Endothelial cell of umbilical vein (primary cell): ENCODE measurements around the gene GUCA1A. TPM values are rescaled to one million over a fixed set of nuclear protein-coding genes. Genes with fewer than 3 reads are reported as not detected.

Experiments used
- BruUV-seq: library from RNA; stranded (reverse); fragments of 400-500 nt; replicated peaks from 2 replicates; lab custom pipeline; 2021; lab: Mats Ljungman, UMichigan
- CTCF ChIA-PET: fragments of 300-600, 350-600 bp; sonication (Branson Sonifier 250); formaldehyde crosslinking; loops from one replicate; lab custom pipeline; 2021; ENCODE audit warnings: antibody characterized with exemption, inconsistent platforms; lab: Charles Lee
- POLR2A ChIA-PET: fragments of 300-600, 350-600 bp; sonication (Branson Sonifier 250); formaldehyde crosslinking; loops from one replicate; lab custom pipeline; 2021; ENCODE audit warnings: antibody characterized with exemption, inconsistent platforms; lab: Charles Lee
- DNase-seq: peaks from one replicate; pipeline ENCODE4 v3.0.0-alpha.2; 2011; ENCODE audit warnings: low read depth, low spot score
- FAIRE-seq: peaks from 2 replicates; lab custom pipeline; 2011; peaks lifted over from hg19 to GRCh38; lab: Jason Lieb, UNC
- H2AFZ ChIP-seq: 2 replicates; pipeline ENCODE4 v1.6.0; 2012; ENCODE audit warnings: low read depth, low read length, control low read depth, inconsistent platforms
- H3K27ac ChIP-seq: 2 replicates; pipeline ENCODE4 v1.5.1; 2011; ENCODE audit warnings: low read depth, mild to moderate bottlenecking, control low read depth, low read length, moderate library complexity; ENCODE audit not compliant: insufficient read depth
- H3K27me3 ChIP-seq, 2 experiments: 2 replicates each; pipeline versions ENCODE4 v1.6.0 to v1.6.1; 2011; ENCODE audit warnings: low read length in 2 of 2, mixed read lengths in 1 of 2; ENCODE audit not compliant: control insufficient read depth in 2 of 2, insufficient read depth in 2 of 2
- H3K36me3 ChIP-seq, 2 experiments: 2 replicates in 1 of 2; 3 replicates in 1 of 2; pipeline ENCODE4 v1.5.1; 2011; ENCODE audit warnings: low read length in 2 of 2, mild to moderate bottlenecking in 1 of 2, moderate library complexity in 1 of 2; ENCODE audit not compliant: control insufficient read depth in 2 of 2, insufficient read depth in 2 of 2; ENCODE audit errors: extremely low read depth in 1 of 2
- H3K4me1 ChIP-seq: 3 replicates; pipeline ENCODE4 v1.5.1; 2011; ENCODE audit warnings: mild to moderate bottlenecking, low read length; ENCODE audit not compliant: control insufficient read depth, insufficient read depth; ENCODE audit errors: extremely low read depth
- H3K4me2 ChIP-seq: 2 replicates; pipeline ENCODE4 v1.6.1; 2011; ENCODE audit warnings: low read length, control low read depth, mixed read lengths; ENCODE audit not compliant: insufficient read depth
- H3K4me3 ChIP-seq, 3 experiments: fragments of 200-600 bp in 1 of 3; sonication (generic), shearing (Covaris generic) in 1 of 3; replicated peaks in 1 of 3; 2 replicates each; pipeline ENCODE4 v1.5.1; 2011 to 2016; ENCODE audit warnings: control low read depth in 3 of 3, low read length in 3 of 3, mild to moderate bottlenecking in 2 of 3, inconsistent platforms in 1 of 3, low read depth in 1 of 3, moderate library complexity in 1 of 3; ENCODE audit not compliant: insufficient read depth in 1 of 3
- H3K79me2 ChIP-seq: 2 replicates; pipeline ENCODE4 v1.6.0; 2012; ENCODE audit warnings: low read length, inconsistent platforms; ENCODE audit not compliant: control insufficient read depth, insufficient read depth
- H3K9ac ChIP-seq: replicated peaks from 2 replicates; pipeline ENCODE3; 2011; ENCODE audit warnings: low read length, control low read depth; ENCODE audit not compliant: insufficient read depth; ENCODE audit errors: extremely low read depth
- H3K9me1 ChIP-seq: replicated peaks from 3 replicates; pipeline ENCODE4 v1.6.0; 2011; ENCODE audit warnings: mild to moderate bottlenecking, low read length; ENCODE audit not compliant: control insufficient read depth, insufficient read depth; ENCODE audit errors: extremely low read depth
- H3K9me3 ChIP-seq: replicated peaks from 2 replicates; pipeline ENCODE4 v1.5.1; 2012; ENCODE audit warnings: low read length, inconsistent platforms; ENCODE audit not compliant: control insufficient read depth, insufficient read depth
- H4K20me1 ChIP-seq: replicated peaks from 2 replicates; pipeline ENCODE3; 2011; ENCODE audit warnings: mild to moderate bottlenecking, low read length; ENCODE audit not compliant: control insufficient read depth, insufficient read depth; ENCODE audit errors: extremely low read depth
- EZH2 ChIP-seq: IDR thresholded peaks from 2 replicates; pipeline ENCODE4 v1.6.1; 2012; ENCODE audit warnings: borderline replicate concordance, low read depth, mild to moderate bottlenecking, moderate library complexity, low read length, inconsistent platforms; ENCODE audit not compliant: severe bottlenecking
- FOS ChIP-seq: IDR thresholded peaks from 2 replicates; pipeline ENCODE4 v1.6.1; 2011; ENCODE audit warnings: mild to moderate bottlenecking, low read length, moderate library complexity, borderline replicate concordance; ENCODE audit not compliant: insufficient read depth
- GATA2 ChIP-seq: IDR thresholded peaks from 2 replicates; pipeline ENCODE4 v1.7.0; 2011; ENCODE audit warnings: low read depth, mild to moderate bottlenecking, moderate library complexity, mixed read lengths, low read length; ENCODE audit not compliant: insufficient read length, insufficient read depth
- JUN ChIP-seq: IDR thresholded peaks from 2 replicates; pipeline ENCODE4 v1.6.1; 2011; ENCODE audit warnings: borderline replicate concordance, low read depth; ENCODE audit not compliant: insufficient read length, insufficient read depth
- MYC ChIP-seq: IDR thresholded peaks from one replicate; pipeline ENCODE4 v1.6.1; 2011; ENCODE audit warnings: mild to moderate bottlenecking, low read depth, low read length
- POLR2A ChIP-seq: IDR thresholded peaks from 2 replicates; pipeline ENCODE4 v1.6.1; 2012; ENCODE audit warnings: low read depth, mild to moderate bottlenecking, control low read depth, low read length
- POLR2AphosphoS5 ChIP-seq: IDR thresholded peaks from 2 replicates; pipeline ENCODE4 v1.6.1; 2012; ENCODE audit warnings: low read depth, mild to moderate bottlenecking, control low read depth, low read length, moderate library complexity; ENCODE audit not compliant: insufficient read depth
- dilution Hi-C: fragments of 300-500 bp; cut with MboI; formaldehyde crosslinking; loops from one replicate; pipeline ENCODE4 v1.15.0; 2019; ENCODE audit warnings: low sequenced_read_pairs; ENCODE audit not compliant: extremely low pct_ligation_motif_present
- intact Hi-C: fragments of 100-400 bp; cut with micrococcal nuclease; formaldehyde crosslinking; loops from one replicate; pipeline ENCODE4 v1.10.0; 2022
- polyA plus RNA-seq, 4 experiments: library from polyadenylated mRNA; depleted of rRNA in 3 of 4; stranded (reverse) in 3 of 4; unstranded in 1 of 4; fragments of >200 nt; gene quantifications; 2 replicates each; pipeline versions ENCODE4 v1.2.1 to v1.2.3, GENCODE V29; 2011 to 2012; ENCODE audit warnings: missing spikeins in 1 of 4
- total RNA-seq: library from RNA; stranded (reverse); gene quantifications from 2 replicates; pipeline ENCODE4 v1.2.3, GENCODE V29; 2021
- TF ChIP-seq, protein P1 (sequence below): IDR thresholded peaks from 2 replicates; pipeline ENCODE4 v1.6.1; 2011; ENCODE audit not compliant: insufficient read depth, insufficient read length
- TF ChIP-seq, protein P2 (sequence below), 2 donors: IDR thresholded peaks; 1 replicate in 1 of 2; 2 replicates in 1 of 2; pipeline ENCODE4 v1.5.1; 2011; ENCODE audit warnings: low read length in 2 of 2, mild to moderate bottlenecking in 2 of 2, moderate library complexity in 2 of 2, control low read depth in 1 of 2, inconsistent platforms in 1 of 2, low read depth in 1 of 2; ENCODE audit not compliant: insufficient read depth in 1 of 2; ENCODE audit errors: extremely low read depth in 1 of 2

GUCA1A gene
- total and polyA plus RNA-seq, 2 donors (not counting 3 experiments of a cell fraction or from before 2014, with no cell fraction given), result 0.04 to 0.22 TPM

DNA sequence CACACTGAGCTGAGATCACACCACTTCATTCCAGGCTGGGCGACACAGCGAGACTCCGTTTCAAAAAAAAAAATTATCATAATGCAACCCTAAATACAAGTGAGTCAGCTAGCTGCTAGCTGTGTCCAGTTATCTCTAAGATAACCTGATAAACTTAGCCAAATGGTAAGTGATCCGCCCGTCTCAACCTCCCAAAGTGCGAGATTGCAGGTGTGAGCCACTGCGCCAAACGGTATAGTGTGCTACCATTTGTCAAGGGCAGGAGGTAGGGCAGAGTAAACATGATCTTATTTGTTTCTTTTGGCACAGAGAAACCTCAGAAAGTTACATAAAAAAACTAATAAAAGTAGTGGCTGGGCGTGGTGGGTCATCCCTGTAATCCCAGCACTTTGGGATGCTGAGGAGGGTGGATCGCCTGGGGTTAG, 26.0 kb upstream of the GUCA1A start:
- CTCF ChIA-PET, result interaction anchor here (0.6 to 1.4 kb wide), 2 partner anchors 10 to 299 kb away, joined by 3 to 4 read pairs; no protein-coding TSS in a partner anchor
- POLR2A ChIA-PET, result no interaction called here
- no peaks in the 10 kb centered on the region for H3K9me1 ChIP-seq
- H3K27me3 ChIP-seq, result peaks cover 2 to 4% of the 10 kb centered on the region in 2 experiments
- H2AFZ ChIP-seq, result no peak overlapping the region
- BruUV-seq, result no TSS peak
- no peaks in the 10 kb centered on the region for H3K79me2 ChIP-seq
- FAIRE-seq (no peak), DNase-seq (no peak)
- no peaks in the 10 kb centered on the region for H4K20me1 ChIP-seq
- no peak overlapping the region for H3K4me3 ChIP-seq
- no peak overlapping the region for H3K9ac ChIP-seq
- H3K9me3 ChIP-seq, result no peaks in the 10 kb centered on the region
- H3K36me3 ChIP-seq, result no peaks in the 10 kb centered on the region
- intact Hi-C loops, result no loop called here
- peaks cover 7% of the 10 kb centered on the region for H3K4me1 ChIP-seq
- dilution Hi-C loops, result no loop called here
- H3K27ac ChIP-seq, result no peak overlapping the region
- no peak overlapping the region for H3K4me2 ChIP-seq
- TF ChIP-seq, protein P1, sequence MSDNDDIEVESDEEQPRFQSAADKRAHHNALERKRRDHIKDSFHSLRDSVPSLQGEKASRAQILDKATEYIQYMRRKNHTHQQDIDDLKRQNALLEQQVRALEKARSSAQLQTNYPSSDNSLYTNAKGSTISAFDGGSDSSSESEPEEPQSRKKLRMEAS, result no peak
- no peak for TF ChIP-seq FOS
- TF ChIP-seq MYC, result no peak
- no peak for TF ChIP-seq JUN
- TF ChIP-seq, protein P2, sequence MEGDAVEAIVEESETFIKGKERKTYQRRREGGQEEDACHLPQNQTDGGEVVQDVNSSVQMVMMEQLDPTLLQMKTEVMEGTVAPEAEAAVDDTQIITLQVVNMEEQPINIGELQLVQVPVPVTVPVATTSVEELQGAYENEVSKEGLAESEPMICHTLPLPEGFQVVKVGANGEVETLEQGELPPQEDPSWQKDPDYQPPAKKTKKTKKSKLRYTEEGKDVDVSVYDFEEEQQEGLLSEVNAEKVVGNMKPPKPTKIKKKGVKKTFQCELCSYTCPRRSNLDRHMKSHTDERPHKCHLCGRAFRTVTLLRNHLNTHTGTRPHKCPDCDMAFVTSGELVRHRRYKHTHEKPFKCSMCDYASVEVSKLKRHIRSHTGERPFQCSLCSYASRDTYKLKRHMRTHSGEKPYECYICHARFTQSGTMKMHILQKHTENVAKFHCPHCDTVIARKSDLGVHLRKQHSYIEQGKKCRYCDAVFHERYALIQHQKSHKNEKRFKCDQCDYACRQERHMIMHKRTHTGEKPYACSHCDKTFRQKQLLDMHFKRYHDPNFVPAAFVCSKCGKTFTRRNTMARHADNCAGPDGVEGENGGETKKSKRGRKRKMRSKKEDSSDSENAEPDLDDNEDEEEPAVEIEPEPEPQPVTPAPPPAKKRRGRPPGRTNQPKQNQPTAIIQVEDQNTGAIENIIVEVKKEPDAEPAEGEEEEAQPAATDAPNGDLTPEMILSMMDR (IDR thresholded peaks at IDR 0.05; ENCODE audit: extremely low read depth in 1 of 2, insufficient read depth in 1 of 2, low read depth in 1 of 2, low read length in 2 of 2), result no peak
- TF ChIP-seq POLR2AphosphoS5, result no peak
- TF ChIP-seq GATA2, result no peak
- no peak for TF ChIP-seq EZH2
- no peak for TF ChIP-seq POLR2A
